ENCODE results near the gene AGPAT3. TPM values are rescaled to one million over a fixed set of nuclear protein-coding genes. Genes with fewer than 3 reads are reported as not detected.

AGPAT3 gene
- total and polyA plus RNA-seq, 2 donors (not counting 3 experiments of a cell fraction or from before 2014, with no cell fraction given) = 39.9 to 76.7 TPM

GRCh38 chr21:43817157-43818086 lies 47.6 kb upstream of the AGPAT3 start:
- H3K27ac ChIP-seq (ENCODE audit: insufficient read depth, low read depth, low read length) = no peak overlapping the region
- H2AFZ ChIP-seq (ENCODE audit: low read depth, low read length) = no peak overlapping the region
- POLR2A ChIA-PET = interaction anchor here (1.0 kb wide), 1 partner anchor 143 kb away, joined by 8 read pairs; no protein-coding TSS in a partner anchor
- DNase-seq (ENCODE audit: low read depth, low spot score) (no peak), FAIRE-seq (no peak)
- TF ChIP-seq MYC (IDR thresholded peaks at IDR 0.05; ENCODE audit: low read depth, low read length) (no peak), POLR2A (IDR thresholded peaks at IDR 0.05; ENCODE audit: low read depth, low read length) (no peak), MAX (IDR thresholded peaks at IDR 0.05; ENCODE audit: insufficient read depth, insufficient read length) (no peak), EZH2 (IDR thresholded peaks at IDR 0.05; ENCODE audit: borderline replicate concordance, low read depth, low read length, severe bottlenecking) (no peak), JUN (IDR thresholded peaks at IDR 0.05; ENCODE audit: borderline replicate concordance, insufficient read depth, insufficient read length, low read depth) (no peak), GATA2 (IDR thresholded peaks at IDR 0.05; ENCODE audit: insufficient read depth, insufficient read length, low read depth, low read length) (no peak), FOS (IDR thresholded peaks at IDR 0.05; ENCODE audit: borderline replicate concordance, insufficient read depth, low read length) (no peak), CTCF (IDR thresholded peaks at IDR 0.05; ENCODE audit: extremely low read depth in 1 of 2, insufficient read depth in 1 of 2, low read depth in 1 of 2, low read length in 2 of 2) (no peak), POLR2AphosphoS5 (IDR thresholded peaks at IDR 0.05; ENCODE audit: insufficient read depth, low read depth, low read length) (no peak)
- H3K79me2 ChIP-seq (ENCODE audit: control insufficient read depth, insufficient read depth, low read length) = no peaks in the 10 kb centered on the region
- dilution Hi-C loops (cut with MboI; ENCODE audit: extremely low pct_ligation_motif_present, low sequenced_read_pairs) (no loop called here), intact Hi-C loops (cut with micrococcal nuclease) (no loop called here)
- H3K4me1 ChIP-seq (ENCODE audit: control insufficient read depth, extremely low read depth, insufficient read depth, low read length) = peaks cover 2% of the 10 kb centered on the region
- H3K27me3 ChIP-seq (ENCODE audit: control insufficient read depth in 2 of 2, insufficient read depth in 2 of 2, low read length in 2 of 2) = no peaks in the 10 kb centered on the region
- CTCF ChIA-PET = interaction anchor here (0.7 to 1.8 kb wide), 4 partner anchors 7 to 164 kb away, joined by 3 to 5 read pairs (median 3); no protein-coding TSS in a partner anchor
- H4K20me1 ChIP-seq (replicated peaks; ENCODE audit: control insufficient read depth, extremely low read depth, insufficient read depth, low read length) = no peaks in the 10 kb centered on the region
- no peaks in the 10 kb centered on the region for H3K9me1 ChIP-seq (replicated peaks; ENCODE audit: control insufficient read depth, extremely low read depth, insufficient read depth, low read length)
- no peak overlapping the region for H3K9ac ChIP-seq (replicated peaks; ENCODE audit: extremely low read depth, insufficient read depth, low read length)
- no peaks in the 10 kb centered on the region for H3K36me3 ChIP-seq (ENCODE audit: control insufficient read depth in 2 of 2, extremely low read depth in 1 of 2, insufficient read depth in 2 of 2, low read length in 2 of 2)
- no peaks in the 10 kb centered on the region for H3K9me3 ChIP-seq (replicated peaks; ENCODE audit: control insufficient read depth, insufficient read depth, low read length)
- no peak overlapping the region for H3K4me3 ChIP-seq (replicated peaks in 1 of 3; ENCODE audit: insufficient read depth in 1 of 3, low read depth in 1 of 3, low read length in 3 of 3)
- no peak overlapping the region for H3K4me2 ChIP-seq (ENCODE audit: insufficient read depth, low read length)
- BruUV-seq (replicated peaks) = no TSS peak
